HL-60 (cell line): Measurements from ENCODE around the gene LRRC74B.

Source experiments
- CTCF ChIP-seq: IDR thresholded peaks from one replicate; pipeline ENCODE4 v1.5.1; 2011; ENCODE audit warnings: low read length, control low read depth, inconsistent platforms; ENCODE audit not compliant: insufficient read depth
- REST ChIP-seq: IDR thresholded peaks from 2 replicates; pipeline ENCODE4 v1.6.1; 2012; ENCODE audit warnings: low read depth; ENCODE audit not compliant: insufficient replicate concordance

- no peak for TF ChIP-seq CTCF
- no peak for TF ChIP-seq REST
These were observed 7.3 kb upstream of the LRRC74B start for GRCh38 chr22:21038405-21038804.
